Measurements from ENCODE around the gene DLK1.

The DLK1 gene

DNA sequence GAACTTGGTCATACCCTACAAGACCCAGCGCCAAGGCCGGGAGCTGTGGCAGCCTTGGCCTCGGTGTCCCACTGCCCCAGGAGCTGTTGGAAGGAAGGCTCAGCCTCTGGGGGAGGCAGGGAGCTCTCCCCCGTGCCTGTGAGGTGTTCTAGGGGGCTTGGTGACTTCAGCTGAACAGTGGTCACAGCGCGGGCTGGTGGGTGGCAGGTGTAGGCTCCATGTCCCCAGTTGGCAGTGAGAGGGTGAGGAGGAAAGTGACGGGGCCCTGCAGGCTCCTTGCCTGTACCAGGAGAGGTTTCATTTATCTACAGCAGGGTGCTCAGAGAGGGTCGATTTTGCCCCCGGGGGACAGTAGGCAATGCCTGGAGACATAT is 47.5 kb downstream of the DLK1 start:
- TF ChIP-seq EP300 (IDR thresholded peaks at IDR 0.05; ENCODE audit: borderline replicate concordance) = no peak

GRCh38 chr14:100775351-100775830 is 48.7 kb downstream of the DLK1 start:
- TF ChIP-seq USF1 (IDR thresholded peaks at IDR 0.05) = no peak
- TF ChIP-seq TCF12 (IDR thresholded peaks at IDR 0.05; ENCODE audit: low read depth) = no peak
- TF ChIP-seq TAF1 (IDR thresholded peaks at IDR 0.05; ENCODE audit: low read depth) = no peak
- no peak for TF ChIP-seq EP300 (IDR thresholded peaks at IDR 0.05; ENCODE audit: borderline replicate concordance)
- no peak for TF ChIP-seq TEAD4 (IDR thresholded peaks at IDR 0.05)
- TF ChIP-seq EGR1 (IDR thresholded peaks at IDR 0.05) = no peak
- TF ChIP-seq REST (IDR thresholded peaks at IDR 0.05; ENCODE audit: low read depth) = no peak
- no peak for TF ChIP-seq CREB1 (IDR thresholded peaks at IDR 0.05; ENCODE audit: low read depth)
- TF ChIP-seq YY1 (IDR thresholded peaks at IDR 0.05; ENCODE audit: low read depth) = no peak
- TF ChIP-seq, protein P1, sequence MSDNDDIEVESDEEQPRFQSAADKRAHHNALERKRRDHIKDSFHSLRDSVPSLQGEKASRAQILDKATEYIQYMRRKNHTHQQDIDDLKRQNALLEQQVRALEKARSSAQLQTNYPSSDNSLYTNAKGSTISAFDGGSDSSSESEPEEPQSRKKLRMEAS (IDR thresholded peaks at IDR 0.05) = no peak
- no peak for TF ChIP-seq NFIC (IDR thresholded peaks at IDR 0.05)
- no peak for TF ChIP-seq RAD21 (IDR thresholded peaks at IDR 0.05; ENCODE audit: low read depth)

GRCh38 chr14:100775831-100776591 is 49.3 kb downstream of the DLK1 start:
- TF ChIP-seq CREB1 (IDR thresholded peaks at IDR 0.05; ENCODE audit: low read depth) = no peak
- TF ChIP-seq, protein P1 (IDR thresholded peaks at IDR 0.05) = no peak
- no peak for TF ChIP-seq EP300 (IDR thresholded peaks at IDR 0.05; ENCODE audit: borderline replicate concordance)

GRCh38 chr14:100776681-100777365 is 50.1 kb downstream of the DLK1 start:
- no peak for TF ChIP-seq YY1 (IDR thresholded peaks at IDR 0.05; ENCODE audit: low read depth)
- no peak for TF ChIP-seq USF1 (IDR thresholded peaks at IDR 0.05)
- TF ChIP-seq, protein P1 (IDR thresholded peaks at IDR 0.05) = no peak
- TF ChIP-seq ZBTB7A (IDR thresholded peaks at IDR 0.05; ENCODE audit: low read depth) = no peak
- no peak for TF ChIP-seq REST (IDR thresholded peaks at IDR 0.05; ENCODE audit: low read depth)
- no peak for TF ChIP-seq CEBPB (IDR thresholded peaks at IDR 0.05)
- TF ChIP-seq FOXM1 (IDR thresholded peaks at IDR 0.05; ENCODE audit: borderline replicate concordance, low read depth) = no peak
- no peak for TF ChIP-seq EP300 (IDR thresholded peaks at IDR 0.05; ENCODE audit: borderline replicate concordance)
- TF ChIP-seq TCF12 (IDR thresholded peaks at IDR 0.05; ENCODE audit: low read depth) = no peak
- no peak for TF ChIP-seq TEAD4 (IDR thresholded peaks at IDR 0.05)

DNA sequence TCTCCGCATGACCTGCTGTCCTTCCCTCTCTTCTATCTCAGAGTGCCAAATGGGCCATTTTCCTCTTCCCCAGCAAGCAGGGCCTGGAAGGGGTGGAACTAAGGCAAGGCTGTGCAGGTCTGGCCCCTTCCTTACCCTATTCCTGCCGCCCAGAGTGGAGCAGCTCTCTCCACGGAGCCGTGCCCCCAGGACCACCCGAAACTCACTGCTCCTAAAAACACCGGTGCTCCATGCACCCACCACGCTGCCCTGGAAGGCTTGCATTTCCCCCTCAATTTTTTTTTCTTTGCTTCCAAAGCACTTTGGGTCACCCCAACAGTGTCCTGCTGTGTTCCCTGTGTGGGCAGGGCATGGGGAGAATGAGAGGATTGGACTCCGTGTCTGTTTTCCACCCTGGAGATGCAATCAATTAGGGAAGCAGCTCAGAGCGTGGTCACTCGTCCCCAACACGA is 50.7 kb downstream of the DLK1 start:
- TF ChIP-seq TCF12 (IDR thresholded peaks at IDR 0.05; ENCODE audit: low read depth) (no peak), TEAD4 (IDR thresholded peaks at IDR 0.05) (no peak), YY1 (IDR thresholded peaks at IDR 0.05; ENCODE audit: low read depth) (no peak), NFIC (IDR thresholded peaks at IDR 0.05) (no peak), REST (IDR thresholded peaks at IDR 0.05; ENCODE audit: low read depth) (no peak), CEBPB (IDR thresholded peaks at IDR 0.05) (no peak), USF1 (IDR thresholded peaks at IDR 0.05) (no peak), FOXM1 (IDR thresholded peaks at IDR 0.05; ENCODE audit: borderline replicate concordance, low read depth) (no peak), EP300 (IDR thresholded peaks at IDR 0.05; ENCODE audit: borderline replicate concordance) (no peak), ZBTB7A (IDR thresholded peaks at IDR 0.05; ENCODE audit: low read depth) (no peak), RAD21 (IDR thresholded peaks at IDR 0.05; ENCODE audit: low read depth) (no peak), TAF1 (IDR thresholded peaks at IDR 0.05; ENCODE audit: low read depth) (no peak), CREB1 (IDR thresholded peaks at IDR 0.05; ENCODE audit: low read depth) (no peak), EGR1 (IDR thresholded peaks at IDR 0.05) (no peak)
- TF ChIP-seq, protein P1 (IDR thresholded peaks at IDR 0.05) = no peak
